Melanocyte of skin (primary cell): ENCODE data around the gene TCL1A. TPM values are rescaled to one million over a fixed set of nuclear protein-coding genes. Genes with fewer than 3 reads are reported as not detected.

Experiments used
- small RNA-seq, 2 donors: library from RNA; depleted of rRNA; stranded (forward); fragments of <200 nt; gene quantifications; one replicate each; pipeline ENCODE3, GENCODE V24; 2012
- total RNA-seq, 2 donors: library from RNA; depleted of rRNA; stranded (reverse); fragments of >200 nt; gene quantifications; 2 replicates each; pipeline ENCODE4 v1.2.3, GENCODE V29; 2012

The TCL1A gene, protein sequence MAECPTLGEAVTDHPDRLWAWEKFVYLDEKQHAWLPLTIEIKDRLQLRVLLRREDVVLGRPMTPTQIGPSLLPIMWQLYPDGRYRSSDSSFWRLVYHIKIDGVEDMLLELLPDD
- total RNA-seq: not detected

DNA sequence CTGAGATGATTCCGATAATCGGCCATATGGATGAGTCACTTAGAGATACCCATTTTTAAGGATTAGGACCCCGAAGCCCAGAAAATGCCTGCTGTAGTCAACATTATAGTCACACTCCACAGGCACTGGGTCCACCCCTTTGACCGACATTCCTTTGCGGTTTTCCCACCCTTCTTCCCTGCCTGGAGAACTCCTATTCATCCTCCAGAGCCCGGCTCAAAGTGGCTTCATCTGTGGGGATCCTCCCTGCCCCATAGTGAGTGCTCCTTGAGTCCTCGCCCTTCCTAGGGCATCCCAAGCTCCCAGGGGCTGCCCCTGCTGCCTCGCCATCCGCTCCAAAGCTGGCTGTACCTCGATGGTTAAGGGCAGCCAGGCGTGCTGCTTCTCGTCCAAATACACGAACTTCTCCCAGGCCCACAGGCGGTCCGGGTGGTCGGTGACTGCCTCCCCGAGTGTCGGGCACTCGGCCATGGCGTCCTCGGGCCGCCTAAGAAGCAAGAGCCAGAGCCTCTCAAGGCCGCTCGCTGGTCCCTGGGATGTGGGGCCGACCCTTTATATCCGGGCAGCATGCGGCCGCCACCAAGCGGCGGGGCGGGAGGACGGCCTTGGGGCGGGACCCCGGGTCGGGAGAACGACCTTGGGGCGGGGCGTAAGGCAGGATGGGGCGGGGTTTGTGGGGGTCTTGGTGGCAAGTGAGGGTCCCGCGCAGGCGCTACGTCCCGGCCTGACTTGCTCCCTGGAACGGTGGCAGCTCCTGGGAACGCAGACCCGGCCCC is at the start of gene TCL1A:
Gene TCL1A (minus strand): TSS at position 530 of the 776 bp plus-strand sequence. CDS start 59 bp downstream, at position 471.

DNA sequence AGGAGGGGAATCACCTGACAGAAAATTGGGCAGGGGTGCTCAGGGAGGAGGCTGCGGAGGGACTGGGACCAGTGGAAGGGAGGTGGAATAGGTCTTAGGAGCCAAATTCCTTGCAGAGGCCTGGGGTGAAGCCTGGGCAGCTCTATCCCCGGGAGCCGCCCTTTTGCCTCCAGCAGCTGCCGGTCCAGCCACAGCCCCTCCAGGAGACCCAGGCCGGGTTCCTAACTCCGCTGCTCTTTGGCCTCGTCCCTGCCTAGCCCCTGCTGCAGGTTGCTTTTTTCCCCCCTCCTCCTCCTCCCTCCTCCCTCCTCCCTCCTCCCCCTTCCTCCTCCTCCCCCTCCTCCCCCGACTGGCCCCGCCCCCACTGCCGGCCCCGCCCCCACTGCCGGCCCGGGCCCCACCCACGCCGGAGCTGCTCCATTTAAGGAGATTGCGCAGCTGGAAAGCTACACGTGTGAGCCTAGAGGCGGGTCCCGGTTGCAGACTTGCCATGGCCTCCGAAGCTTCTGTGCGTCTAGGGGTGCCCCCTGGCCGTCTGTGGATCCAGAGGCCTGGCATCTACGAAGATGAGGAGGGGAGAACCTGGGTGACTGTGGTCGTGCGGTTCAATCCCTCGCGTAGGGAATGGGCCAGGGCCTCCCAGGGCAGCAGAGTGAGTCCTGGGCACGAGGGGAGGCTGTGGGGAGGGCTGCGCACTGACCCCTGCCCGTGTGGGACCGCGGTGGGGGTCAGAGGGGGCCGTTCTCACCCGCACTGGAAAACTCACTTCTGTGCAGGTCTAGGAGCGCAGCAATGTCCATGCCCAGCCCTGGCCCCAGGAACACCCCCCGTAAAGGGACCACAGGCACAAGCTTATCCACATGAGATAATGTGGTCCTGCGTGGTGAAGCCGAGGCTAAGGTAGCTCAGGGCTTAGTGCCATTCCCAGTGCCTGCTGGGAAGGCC is 27.7 kb downstream of the TCL1A start, which contains the start of gene TCL1B:
Gene TCL1B (plus strand): TSS at position 449 of the 945 bp plus-strand sequence. CDS start 42 bp downstream, at position 491.

Small RNAs within 50 kb of the gene (small RNA-seq; reads per million reads assigned to genes)
- 0 reads per million in 2 donors for gene RF02193

Other genes starting within 250 kb of the TCL1A start
- 1 to 10 TPM; 8.3 to 8.9 TPM for gene SYNE3, start 197.5 kb downstream of the TCL1A start, total RNA-seq
- 10 to 100 TPM; 27.2 to 48.6 TPM for gene GLRX5, start 179.1 kb downstream of the TCL1A start, total RNA-seq
- gene TCL1B, start 27.7 kb downstream of the TCL1A start, total RNA-seq: not detected
- not detected for gene TUNAR, start 162.7 kb upstream of the TCL1A start, total RNA-seq